Measurements from ENCODE around the gene MFAP2.

DNA sequence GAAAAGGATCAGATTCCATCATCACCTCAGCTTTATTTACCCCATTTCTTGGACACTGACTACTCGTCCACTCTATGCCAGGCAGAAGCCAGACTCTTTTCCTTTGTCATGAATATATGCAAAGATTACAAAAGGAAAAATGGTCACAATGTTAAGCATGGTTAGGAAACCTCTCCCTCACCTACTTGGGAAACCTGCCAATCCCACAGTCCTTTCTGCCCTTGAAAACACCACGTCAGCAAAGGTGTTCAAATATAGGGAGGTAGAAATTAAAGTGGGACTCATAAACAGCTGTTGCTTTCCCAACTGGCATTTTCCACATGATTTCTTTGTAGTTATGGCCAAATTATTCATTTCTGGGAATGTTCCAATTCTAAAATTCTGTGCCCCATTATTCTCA lies 47.5 kb upstream of the MFAP2 start:
- TF ChIP-seq, protein P1, sequence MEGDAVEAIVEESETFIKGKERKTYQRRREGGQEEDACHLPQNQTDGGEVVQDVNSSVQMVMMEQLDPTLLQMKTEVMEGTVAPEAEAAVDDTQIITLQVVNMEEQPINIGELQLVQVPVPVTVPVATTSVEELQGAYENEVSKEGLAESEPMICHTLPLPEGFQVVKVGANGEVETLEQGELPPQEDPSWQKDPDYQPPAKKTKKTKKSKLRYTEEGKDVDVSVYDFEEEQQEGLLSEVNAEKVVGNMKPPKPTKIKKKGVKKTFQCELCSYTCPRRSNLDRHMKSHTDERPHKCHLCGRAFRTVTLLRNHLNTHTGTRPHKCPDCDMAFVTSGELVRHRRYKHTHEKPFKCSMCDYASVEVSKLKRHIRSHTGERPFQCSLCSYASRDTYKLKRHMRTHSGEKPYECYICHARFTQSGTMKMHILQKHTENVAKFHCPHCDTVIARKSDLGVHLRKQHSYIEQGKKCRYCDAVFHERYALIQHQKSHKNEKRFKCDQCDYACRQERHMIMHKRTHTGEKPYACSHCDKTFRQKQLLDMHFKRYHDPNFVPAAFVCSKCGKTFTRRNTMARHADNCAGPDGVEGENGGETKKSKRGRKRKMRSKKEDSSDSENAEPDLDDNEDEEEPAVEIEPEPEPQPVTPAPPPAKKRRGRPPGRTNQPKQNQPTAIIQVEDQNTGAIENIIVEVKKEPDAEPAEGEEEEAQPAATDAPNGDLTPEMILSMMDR (conservative IDR thresholded peaks at IDR 0.05; ENCODE audit: low read depth in 2 of 2) = no peak
- TF ChIP-seq POLR2AphosphoS5 (IDR thresholded peaks at IDR 0.05; ENCODE audit: low read depth) (no peak), EZH2 (IDR thresholded peaks at IDR 0.05; ENCODE audit: low read depth, unreplicated experiment) (no peak)
